CD4-positive, alpha-beta T cell treated with Interferon alpha-2 for 1 hour (primary cell): ENCODE results near the gene OLFM1.
"Not testable (repeated sequence)": the region's sequence is repeated elsewhere in the genome, so short reads cannot be mapped to it uniquely, and the experiment has no call there.

ENCODE experiments used
- DNase-seq, 2 donors: peaks; one replicate each; pipeline ENCODE4 v3.0.0-alpha.2; 2020 to 2022

OLFM1 gene

DNA sequence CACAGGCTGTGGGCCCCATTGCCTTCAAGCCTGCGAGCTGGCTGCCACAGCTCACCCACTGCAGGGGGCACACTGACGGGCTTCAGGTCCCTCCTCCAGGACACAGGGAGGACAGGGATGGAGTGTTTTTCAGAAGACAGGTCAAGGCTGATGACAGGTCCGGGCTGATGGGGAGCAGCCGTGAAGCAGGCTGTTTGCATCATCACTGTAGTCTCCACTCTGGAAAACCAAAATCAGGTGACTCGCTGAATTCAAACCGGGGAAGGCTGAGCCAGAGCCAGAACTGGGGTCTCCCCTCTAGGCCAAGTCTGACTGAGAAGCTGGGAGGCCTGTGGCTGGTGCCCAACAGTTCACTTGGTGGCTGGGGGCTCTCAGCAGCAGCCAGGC, 48.5 kb downstream of the OLFM1 start:
- DNase-seq: no peak

GRCh38 chr9:135136481-135136880, 49.0 kb downstream of the OLFM1 start:
- no peak for DNase-seq

DNA sequence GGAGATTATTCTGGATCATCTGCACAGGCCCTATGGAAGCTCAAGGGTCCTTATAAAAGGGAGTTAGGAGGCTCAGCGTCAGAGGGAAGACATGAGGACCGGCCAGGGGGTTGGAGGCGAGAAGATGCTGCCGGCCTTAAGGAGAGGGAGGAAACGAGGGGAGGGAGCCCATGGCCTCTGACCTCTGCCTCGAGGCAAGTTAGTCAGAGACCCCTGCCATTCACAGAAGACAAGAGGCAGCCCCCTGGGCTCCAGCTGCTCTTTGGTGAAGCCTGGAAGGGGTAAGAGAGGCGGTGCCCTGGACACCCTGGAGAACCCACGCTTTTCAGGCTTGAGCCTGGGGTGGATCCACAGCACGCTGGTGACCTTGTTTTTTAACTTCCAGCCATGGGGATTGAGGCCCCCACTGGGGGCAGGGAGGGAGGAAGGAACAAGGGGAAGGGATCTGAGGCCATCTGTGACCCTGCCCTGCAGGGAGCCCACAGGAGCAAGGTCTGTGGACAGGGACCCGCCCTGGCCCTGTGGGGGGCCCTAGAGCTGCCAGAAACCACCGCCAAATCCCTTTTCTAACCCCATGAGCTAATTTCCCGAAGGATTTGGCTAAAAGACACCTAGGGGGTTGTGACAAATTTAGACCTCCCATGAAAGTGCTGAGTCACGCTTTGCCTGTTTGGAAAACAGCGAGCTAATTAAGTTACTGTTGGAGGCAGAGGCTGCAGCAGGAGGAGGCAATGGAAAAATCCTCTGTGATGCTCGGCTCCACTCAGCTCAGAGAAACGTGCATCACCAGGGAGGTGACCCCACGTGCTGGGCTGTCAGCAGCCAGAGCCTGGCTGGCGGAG, 49.7 kb downstream of the OLFM1 start:
- no peak for DNase-seq

DNA sequence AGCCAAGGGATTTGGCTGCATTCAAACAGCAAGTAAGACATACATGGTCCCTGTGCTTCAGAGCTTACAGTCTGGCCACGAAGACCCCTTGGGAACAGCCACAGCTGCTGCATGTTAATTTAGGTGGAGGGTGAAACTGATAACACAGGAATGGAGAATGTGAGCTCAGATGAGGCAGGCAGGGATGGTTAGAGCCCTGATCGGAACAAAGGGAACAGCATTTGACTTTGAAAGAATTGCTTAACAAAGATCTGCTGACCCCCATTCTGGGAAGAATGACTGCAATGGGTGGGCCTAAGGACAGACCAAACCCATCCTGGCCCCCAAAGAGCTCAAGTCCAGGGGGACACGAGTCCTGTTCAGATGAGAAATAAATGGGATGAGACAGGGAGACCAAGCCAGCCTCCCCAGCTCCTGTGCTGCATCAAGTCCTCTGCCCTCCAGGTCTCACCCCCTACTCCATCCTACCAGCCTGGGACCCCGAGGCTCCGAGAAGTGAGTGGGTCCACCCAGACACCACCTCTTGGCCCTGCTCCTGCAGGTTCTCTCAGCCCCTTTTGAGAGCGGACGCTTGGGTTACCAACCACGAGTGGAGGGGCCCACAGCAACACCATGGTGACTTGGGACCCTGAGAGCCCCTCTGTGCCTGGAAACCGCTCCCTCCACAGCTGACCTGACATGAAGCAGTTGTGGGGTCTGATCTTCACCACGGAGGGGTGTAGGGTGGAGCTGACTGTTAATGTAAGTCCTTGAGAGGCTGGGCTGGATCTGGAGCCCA, 50.8 kb downstream of the OLFM1 start:
- DNase-seq: no peak

DNA sequence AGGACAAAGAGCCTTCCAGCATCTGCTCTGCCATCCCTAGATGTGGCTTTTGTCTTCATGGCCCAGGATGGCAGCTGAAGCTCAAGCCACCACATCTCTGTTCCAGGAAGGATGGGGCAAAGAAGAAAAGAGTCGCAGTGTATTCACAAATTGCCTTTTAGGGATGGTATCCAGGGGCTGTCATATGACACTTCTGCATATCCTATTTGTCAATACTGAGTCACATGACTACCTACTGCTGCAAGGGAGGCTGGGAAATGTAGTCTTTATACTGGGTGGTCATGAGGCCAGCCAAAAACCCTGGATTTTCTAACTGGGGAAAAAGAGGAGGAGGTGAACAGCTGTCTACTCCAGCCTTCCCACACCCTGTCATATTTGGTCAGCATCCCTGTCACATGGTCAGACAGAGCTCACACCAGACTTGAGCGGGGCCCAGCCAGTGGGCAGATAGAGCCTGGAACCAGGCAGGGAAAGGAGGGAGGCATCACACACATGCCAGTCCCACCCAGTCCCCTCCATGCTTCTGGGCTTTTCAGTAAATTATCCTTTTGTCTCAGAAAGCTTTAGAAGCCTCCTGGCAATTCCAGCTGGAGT, 52.0 kb downstream of the OLFM1 start:
- no peak for DNase-seq

GRCh38 chr9:135141183-135141774, 53.8 kb downstream of the OLFM1 start:
- no peak for DNase-seq

GRCh38 chr9:135144581-135145170, 57.2 kb downstream of the OLFM1 start:
- no peak for DNase-seq

DNA sequence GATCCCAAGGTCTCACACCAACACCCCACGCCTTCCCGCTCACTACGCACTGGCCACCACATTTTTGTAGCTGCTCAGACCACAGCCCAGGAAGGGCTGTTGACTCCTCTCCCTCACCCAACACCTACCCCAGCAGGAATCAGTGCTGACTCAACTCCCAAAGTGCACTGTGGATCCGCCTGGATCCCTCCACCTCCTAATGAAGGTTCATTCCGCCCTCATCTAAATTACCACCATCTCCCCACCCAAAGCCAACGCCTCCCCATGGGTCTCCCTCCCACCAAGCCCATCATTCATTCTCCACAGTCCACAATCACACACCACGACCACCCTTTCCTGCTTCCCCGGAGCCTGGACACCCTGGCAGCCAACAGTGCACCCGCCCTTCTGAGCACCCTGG, 57.8 kb downstream of the OLFM1 start:
- DNase-seq: no peak

- no peak for DNase-seq
Observed at GRCh38 chr9:135146241-135146640, 58.8 kb downstream of the OLFM1 start.

GRCh38 chr9:135146766-135147473, 59.5 kb downstream of the OLFM1 start:
- no peak for DNase-seq

- no peak for DNase-seq
Observed at GRCh38 chr9:135147474-135147805, 60.0 kb downstream of the OLFM1 start.

- no peak for DNase-seq
Observed at GRCh38 chr9:135147938-135148337, 60.5 kb downstream of the OLFM1 start.

- no peak for DNase-seq
Observed at GRCh38 chr9:135148386-135148785, 60.9 kb downstream of the OLFM1 start.

DNA sequence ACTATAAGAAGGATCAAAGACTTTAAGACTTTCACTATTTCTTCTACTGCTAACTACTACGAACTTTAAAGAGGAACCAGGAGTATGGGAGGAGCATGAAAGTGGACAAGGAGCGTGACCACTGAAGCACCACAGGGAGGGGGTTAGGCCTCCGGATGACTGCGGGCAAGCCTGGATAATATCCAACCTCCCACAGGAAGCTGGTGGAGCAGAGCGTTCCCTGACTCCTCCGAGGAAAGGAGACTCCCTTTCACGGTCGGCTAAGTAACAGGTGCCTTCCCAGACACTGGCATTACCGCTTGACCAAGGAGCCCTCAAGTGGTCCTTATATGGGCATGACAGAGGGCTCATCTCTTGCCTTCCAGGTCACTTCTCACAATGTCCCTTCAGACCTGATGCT, 62.4 kb downstream of the OLFM1 start:
- DNase-seq: not testable (repeated sequence)

- no peak for DNase-seq
Observed at GRCh38 chr9:135150981-135151380, 63.5 kb downstream of the OLFM1 start.

DNA sequence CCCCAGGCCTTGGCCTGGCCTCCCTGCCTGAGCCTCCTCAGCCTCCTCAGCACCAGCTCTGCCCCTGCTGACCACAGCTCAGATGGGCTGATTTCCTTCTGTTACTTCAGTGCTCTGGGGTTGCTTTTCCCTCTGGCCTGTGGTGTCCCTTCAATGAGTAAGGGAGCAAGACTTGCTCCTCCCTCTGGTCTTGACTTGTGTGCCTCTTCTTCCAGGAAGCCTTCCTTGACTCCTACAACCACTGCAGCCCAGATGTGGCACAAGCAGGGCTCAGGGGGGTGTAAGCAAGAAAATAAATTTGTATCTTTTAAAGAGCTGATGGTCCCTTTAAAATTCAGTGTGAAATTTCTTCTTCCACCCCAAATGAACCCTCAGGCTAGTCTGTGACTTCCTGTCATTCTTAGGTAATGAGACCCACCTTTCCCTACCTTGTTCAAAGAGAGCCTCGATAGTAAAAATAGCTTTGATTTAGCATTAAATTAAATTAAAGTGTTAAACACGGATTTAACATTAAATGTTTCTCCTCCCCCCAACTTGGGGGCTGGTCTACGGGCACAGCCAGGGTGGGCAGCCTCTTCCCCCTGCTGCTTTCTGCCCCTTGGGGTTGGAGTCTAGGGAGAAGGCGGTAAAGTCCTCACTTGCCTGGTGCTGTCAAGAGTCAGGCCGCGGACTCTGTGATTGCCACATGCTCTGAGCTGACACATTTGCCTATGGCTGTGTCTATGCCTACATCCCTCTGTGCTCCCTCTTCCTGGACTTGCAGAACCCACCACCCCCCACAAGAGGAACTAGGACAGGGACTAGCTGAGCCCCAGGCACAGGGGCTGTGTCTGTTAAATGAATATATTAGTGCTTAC, 64.5 kb downstream of the OLFM1 start:
- DNase-seq: no peak

GRCh38 chr9:135152614-135153334, 65.3 kb downstream of the OLFM1 start:
- DNase-seq: no peak

- no peak for DNase-seq
Observed at GRCh38 chr9:135154050-135154615, 66.7 kb downstream of the OLFM1 start.

DNA sequence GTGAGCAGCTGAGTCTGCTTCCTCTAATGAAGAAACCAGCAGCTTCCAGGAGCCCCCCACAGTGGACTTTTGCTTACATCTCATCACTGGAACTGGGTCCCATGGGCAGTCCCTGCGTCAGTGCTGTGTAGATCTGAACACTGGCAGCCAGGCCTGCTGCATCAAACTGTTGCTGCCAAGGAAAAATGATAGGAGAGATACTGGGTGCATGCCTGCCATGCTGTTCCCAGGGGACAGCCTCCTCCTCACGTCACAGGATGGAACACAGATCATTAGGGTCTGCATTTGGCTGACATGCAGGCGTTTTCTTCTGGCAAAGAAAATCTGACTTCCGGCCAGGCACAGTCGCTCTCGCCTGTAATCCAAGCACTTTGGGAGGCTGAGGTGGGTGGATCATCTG, 67.9 kb downstream of the OLFM1 start:
- DNase-seq: no peak
